KMS-11 (cell line): ENCODE measurements around the gene SSBP3.

Experiments used
- H2AFZ ChIP-seq: fragments of 200-600 bp; sonication (generic); 2 replicates; pipeline ENCODE4 v1.6.1; 2016; ENCODE audit warnings: antibody characterized with exemption, mixed run types, low read depth
- H3K27ac ChIP-seq: fragments of 200-600 bp; sonication (generic); 2 replicates; pipeline ENCODE4 v1.6.1; 2016; ENCODE audit warnings: mild to moderate bottlenecking, mixed run types
- H3K27me3 ChIP-seq: fragments of 200-600 bp; sonication (generic); 2 replicates; pipeline ENCODE4 v1.6.1; 2017; ENCODE audit warnings: mild to moderate bottlenecking, low read depth, mixed run types, moderate library complexity; ENCODE audit not compliant: insufficient read depth
- H3K36me3 ChIP-seq: fragments of 200-600 bp; sonication (generic); 2 replicates; pipeline ENCODE4 v1.6.1; 2017; ENCODE audit warnings: mild to moderate bottlenecking, mixed run types; ENCODE audit not compliant: insufficient read depth
- H3K4me1 ChIP-seq: fragments of 200-600 bp; sonication (generic); 2 replicates; pipeline ENCODE4 v1.6.1; 2016; ENCODE audit warnings: mild to moderate bottlenecking, low read depth, mixed run types; ENCODE audit not compliant: poor library complexity, severe bottlenecking
- H3K4me2 ChIP-seq: fragments of 200-600 bp; sonication (generic); 2 replicates; pipeline ENCODE4 v1.7.0; 2016; ENCODE audit warnings: mild to moderate bottlenecking, mixed run types
- H3K4me3 ChIP-seq: fragments of 200-600 bp; sonication (generic); IDR thresholded peaks from 2 replicates; pipeline ENCODE4 v1.6.1; 2017; ENCODE audit warnings: low read depth, low read length, mixed read lengths; ENCODE audit not compliant: insufficient read depth
- H3K79me2 ChIP-seq: fragments of 200-600 bp; sonication (generic); 2 replicates; pipeline ENCODE4 v1.6.1; 2016; ENCODE audit warnings: low read depth, mixed run types; ENCODE audit not compliant: insufficient read depth
- H3K9ac ChIP-seq: fragments of 200-600 bp; sonication (generic); 2 replicates; pipeline ENCODE4 v1.6.1; 2016; ENCODE audit warnings: mild to moderate bottlenecking, mixed run types
- H4K20me1 ChIP-seq: fragments of 200-600 bp; sonication (generic); 2 replicates; pipeline ENCODE4 v1.6.1; 2016; ENCODE audit warnings: mild to moderate bottlenecking, mixed run types; ENCODE audit not compliant: insufficient read depth
- CTCF ChIP-seq: fragments of 200-600 bp; sonication (generic); conservative IDR thresholded peaks from 2 replicates; pipeline ENCODE4 v1.6.1; 2017; ENCODE audit warnings: low read depth, mild to moderate bottlenecking, antibody characterized with exemption, low read length, moderate library complexity, mixed read lengths

SSBP3 gene

GRCh38 chr1:54442185-54442584 is 36.0 kb upstream of the SSBP3 start:
- Histone ChIP-seq H3K79me2 (no peaks in the 10 kb centered on the region), H3K36me3 (no peaks in the 10 kb centered on the region), H3K9ac (no peak overlapping the region), H2AFZ (no peak overlapping the region), H3K4me3 (no peak overlapping the region), H3K27ac (no peak overlapping the region), H3K4me2 (no peak overlapping the region), H4K20me1 (no peaks in the 10 kb centered on the region), H3K27me3 (no peaks in the 10 kb centered on the region), H3K4me1 (no peaks in the 10 kb centered on the region)
- TF ChIP-seq CTCF, result no peak

DNA sequence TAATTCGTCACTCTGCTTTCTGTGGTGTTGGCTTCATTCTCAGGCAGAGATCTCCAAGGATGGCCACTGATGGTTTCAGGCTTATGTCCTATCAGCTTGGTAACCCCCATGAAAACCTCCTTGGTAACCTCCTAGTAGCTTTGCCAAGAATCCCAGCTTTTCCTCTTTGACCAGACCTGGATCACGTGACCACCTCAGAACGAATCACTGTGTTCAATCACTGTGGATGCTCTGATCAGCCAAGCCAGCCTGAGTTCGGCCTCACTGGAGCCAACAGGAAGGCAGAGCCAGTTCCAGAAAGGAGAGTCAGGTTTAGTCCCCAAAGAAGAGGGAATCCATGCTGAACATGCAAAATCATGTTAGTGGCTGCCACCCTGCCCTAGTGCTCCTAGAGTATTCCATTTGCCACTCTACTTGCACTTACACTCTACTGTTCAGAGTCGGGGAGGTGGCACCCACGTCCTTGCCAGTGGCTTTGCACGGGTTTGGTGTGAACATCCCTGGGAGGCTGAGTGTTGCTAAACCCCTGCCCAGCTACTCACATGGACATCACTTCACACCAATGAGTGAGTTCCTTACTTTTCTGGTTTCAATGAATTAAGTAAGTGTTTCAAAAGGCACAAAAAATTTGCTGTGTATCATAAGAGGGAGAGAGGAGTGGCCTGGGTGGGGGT is 33.5 kb upstream of the SSBP3 start:
- H3K4me1 ChIP-seq, result no peaks in the 10 kb centered on the region
- H2AFZ ChIP-seq, result no peak overlapping the region
- no peaks in the 10 kb centered on the region for H3K36me3 ChIP-seq
- no peaks in the 10 kb centered on the region for H4K20me1 ChIP-seq
- H3K27me3 ChIP-seq, result no peaks in the 10 kb centered on the region
- TF ChIP-seq CTCF, result no peak
- no peak overlapping the region for H3K27ac ChIP-seq
- no peak overlapping the region for H3K4me2 ChIP-seq
- no peak overlapping the region for H3K4me3 ChIP-seq
- H3K79me2 ChIP-seq, result no peaks in the 10 kb centered on the region
- H3K9ac ChIP-seq, result no peak overlapping the region

DNA sequence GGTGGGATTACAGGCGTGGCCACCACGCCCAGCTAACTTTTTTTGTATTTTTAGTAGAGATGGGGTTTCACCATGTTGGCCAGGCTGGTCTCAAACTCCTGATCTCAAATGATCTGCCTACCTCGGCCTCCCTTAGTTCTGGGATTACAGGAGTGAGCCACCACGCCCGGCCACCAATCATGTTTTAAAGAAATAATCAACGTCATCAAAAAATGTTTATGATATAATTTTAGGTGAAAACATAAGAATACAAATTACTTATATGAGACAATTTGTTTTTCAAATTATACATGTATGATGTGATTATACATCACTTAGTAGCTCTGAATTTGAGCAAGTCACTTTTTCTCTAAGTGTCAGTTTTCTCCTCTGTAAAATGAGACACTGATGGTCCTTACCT is 31.6 kb upstream of the SSBP3 start:
- no peaks in the 10 kb centered on the region for H3K4me1 ChIP-seq
- H3K9ac ChIP-seq, result no peak overlapping the region
- TF ChIP-seq CTCF, result no peak
- no peaks in the 10 kb centered on the region for H3K79me2 ChIP-seq
- H3K4me3 ChIP-seq, result no peak overlapping the region
- H3K4me2 ChIP-seq, result no peak overlapping the region
- no peaks in the 10 kb centered on the region for H3K36me3 ChIP-seq
- no peak overlapping the region for H2AFZ ChIP-seq
- H3K27me3 ChIP-seq, result no peaks in the 10 kb centered on the region
- no peak overlapping the region for H3K27ac ChIP-seq
- no peaks in the 10 kb centered on the region for H4K20me1 ChIP-seq

DNA sequence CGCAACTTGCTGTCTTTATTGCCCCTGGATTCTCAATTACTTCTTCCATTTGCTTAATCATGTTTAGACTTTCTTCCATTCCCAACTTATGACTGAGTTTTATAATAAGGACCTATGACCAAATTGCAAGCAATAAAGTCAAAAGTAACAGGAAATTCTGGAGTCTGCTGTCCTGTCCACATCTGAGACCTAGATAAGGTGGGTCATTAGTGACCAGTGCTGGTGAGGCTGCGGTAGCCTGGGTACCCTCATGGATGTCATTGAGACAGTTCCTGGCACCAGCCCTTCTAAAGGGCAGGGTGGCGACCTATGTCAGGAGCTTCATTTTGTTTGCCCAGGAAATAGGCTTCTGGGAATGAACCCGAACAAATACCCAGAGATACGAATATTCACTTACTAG is 30.6 kb upstream of the SSBP3 start:
- no peaks in the 10 kb centered on the region for H4K20me1 ChIP-seq
- no peak overlapping the region for H3K27ac ChIP-seq
- no peak overlapping the region for H3K9ac ChIP-seq
- no peak for TF ChIP-seq CTCF
- H3K27me3 ChIP-seq, result no peaks in the 10 kb centered on the region
- no peak overlapping the region for H3K4me3 ChIP-seq
- no peaks in the 10 kb centered on the region for H3K36me3 ChIP-seq
- H3K4me2 ChIP-seq, result no peak overlapping the region
- H2AFZ ChIP-seq, result no peak overlapping the region
- H3K79me2 ChIP-seq, result no peaks in the 10 kb centered on the region
- H3K4me1 ChIP-seq, result no peaks in the 10 kb centered on the region
